SU-DHL-6 (cell line): Measurements from ENCODE around the gene SIX5.

Source experiments
- EZH2phosphoT487 ChIP-seq: fragments of 200-600 bp; sonication (generic), shearing (Covaris generic); conservative IDR thresholded peaks from 2 replicates; pipeline ENCODE4 v1.6.1; 2018; ENCODE audit warnings: mild to moderate bottlenecking, antibody characterized with exemption, low read length, moderate library complexity, mixed read lengths
- TF ChIP-seq, protein P1 (sequence below): fragments of 200-600 bp; sonication (generic); IDR thresholded peaks from one replicate; pipeline ENCODE4 v1.5.1; 2017; ENCODE audit warnings: antibody characterized with exemption, mild to moderate bottlenecking, low read length, moderate library complexity; ENCODE audit not compliant: insufficient read depth, poor library complexity, severe bottlenecking

DNA sequence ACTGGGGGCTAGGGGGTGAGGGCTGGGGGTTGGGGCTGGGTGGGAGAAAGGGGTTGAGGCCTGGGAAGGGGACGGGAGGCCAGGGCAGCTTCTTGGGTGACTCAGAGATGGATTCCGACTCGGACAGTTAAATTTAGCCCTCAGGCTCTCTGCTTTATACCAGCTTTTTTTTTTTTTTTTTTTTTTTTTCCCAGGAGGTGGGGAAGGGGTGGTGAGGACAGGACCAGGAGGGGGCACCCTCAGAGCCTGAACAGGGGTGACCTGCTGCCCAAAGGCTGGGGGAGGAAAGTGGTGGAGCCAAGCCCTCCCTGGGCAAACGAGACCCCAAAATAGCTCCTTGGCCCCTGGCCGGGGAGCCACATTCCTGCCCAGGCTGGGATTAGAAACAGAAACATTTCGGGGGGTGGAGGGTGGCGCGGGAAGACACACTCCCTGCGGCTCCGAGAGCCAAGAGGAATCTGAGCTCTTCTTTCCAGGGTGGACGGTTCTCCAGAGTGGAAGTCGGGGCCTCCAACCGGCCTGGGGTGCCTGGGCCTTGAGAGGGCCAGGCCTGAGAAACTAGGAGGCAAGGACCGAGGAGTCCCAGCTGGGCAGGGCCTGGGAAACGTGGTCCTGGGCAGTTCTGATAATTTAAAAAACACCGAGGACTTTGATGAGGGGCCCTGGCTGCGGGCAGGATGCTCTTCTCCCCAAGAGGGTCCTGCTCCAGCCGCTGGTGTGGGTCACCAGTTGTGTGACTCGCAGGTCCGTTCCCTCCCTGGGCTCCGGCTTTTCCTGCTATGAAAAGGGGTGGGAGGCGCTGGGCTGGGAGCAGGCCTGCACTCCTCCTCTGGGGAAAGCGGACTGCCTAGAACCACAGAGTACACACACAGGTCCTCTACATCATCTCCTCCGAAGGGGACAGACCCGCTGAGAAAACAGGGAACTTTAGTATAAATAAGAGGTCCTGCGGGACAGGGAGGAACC lies 14.1 kb upstream of the SIX5 start:
- no peak for TF ChIP-seq EZH2phosphoT487
- TF ChIP-seq, protein P1, sequence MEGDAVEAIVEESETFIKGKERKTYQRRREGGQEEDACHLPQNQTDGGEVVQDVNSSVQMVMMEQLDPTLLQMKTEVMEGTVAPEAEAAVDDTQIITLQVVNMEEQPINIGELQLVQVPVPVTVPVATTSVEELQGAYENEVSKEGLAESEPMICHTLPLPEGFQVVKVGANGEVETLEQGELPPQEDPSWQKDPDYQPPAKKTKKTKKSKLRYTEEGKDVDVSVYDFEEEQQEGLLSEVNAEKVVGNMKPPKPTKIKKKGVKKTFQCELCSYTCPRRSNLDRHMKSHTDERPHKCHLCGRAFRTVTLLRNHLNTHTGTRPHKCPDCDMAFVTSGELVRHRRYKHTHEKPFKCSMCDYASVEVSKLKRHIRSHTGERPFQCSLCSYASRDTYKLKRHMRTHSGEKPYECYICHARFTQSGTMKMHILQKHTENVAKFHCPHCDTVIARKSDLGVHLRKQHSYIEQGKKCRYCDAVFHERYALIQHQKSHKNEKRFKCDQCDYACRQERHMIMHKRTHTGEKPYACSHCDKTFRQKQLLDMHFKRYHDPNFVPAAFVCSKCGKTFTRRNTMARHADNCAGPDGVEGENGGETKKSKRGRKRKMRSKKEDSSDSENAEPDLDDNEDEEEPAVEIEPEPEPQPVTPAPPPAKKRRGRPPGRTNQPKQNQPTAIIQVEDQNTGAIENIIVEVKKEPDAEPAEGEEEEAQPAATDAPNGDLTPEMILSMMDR = no peak
